HEK293 (cell line): Measurements from ENCODE around the gene RBMS3.

Source experiments
- CTCF ChIA-PET: fragments of 350-600 bp; formaldehyde crosslinking; extraction: SDS; loops from one replicate; lab custom pipeline; 2021; ENCODE audit warnings: antibody characterized with exemption; lab: Yijun Ruan, JAX
- POLR2A ChIA-PET: fragments of 300-600 bp; formaldehyde crosslinking; extraction: SDS; loops from one replicate; lab custom pipeline; 2020; ENCODE audit warnings: antibody characterized with exemption, inconsistent platforms; lab: Yijun Ruan, JAX
- H3K27ac ChIP-seq: fragments of 200-500 bp; sonication (Bioruptor generic); 2 replicates; pipeline ENCODE4 v1.5.1; 2014; ENCODE audit warnings: low read depth, low read length, control low read depth, inconsistent platforms; ENCODE audit errors: extremely low read depth
- H3K36me3 ChIP-seq, 2 experiments: fragments of 200-500 bp in 1 of 2; sonication (Bioruptor generic) in 1 of 2; 1 replicate in 1 of 2; 2 replicates in 1 of 2; pipeline ENCODE4 v1.5.1; 2014 to 2017; ENCODE audit warnings: inconsistent platforms in 2 of 2, low read length in 2 of 2; ENCODE audit not compliant: control insufficient read depth in 2 of 2, insufficient read depth in 1 of 2
- H3K4me1 ChIP-seq: fragments of 200-500 bp; sonication (Bioruptor generic); 2 replicates; pipeline ENCODE4 v1.5.1; 2014; ENCODE audit warnings: mild to moderate bottlenecking, low read length, inconsistent platforms; ENCODE audit not compliant: control insufficient read depth, insufficient read depth
- H3K4me3 ChIP-seq: 2 replicates; pipeline ENCODE4 v1.5.1; 2011; ENCODE audit warnings: low read depth, mild to moderate bottlenecking, control low read depth, low read length, moderate library complexity
- H3K9me3 ChIP-seq: fragments of 200-500 bp; sonication (Bioruptor generic); 2 replicates; pipeline ENCODE4 v1.5.1; 2014; ENCODE audit warnings: low read depth, low read length, inconsistent platforms; ENCODE audit not compliant: control insufficient read depth, insufficient read depth
- KLF1 ChIP-seq: fragments of 450-650 bp; formaldehyde crosslinking; IDR thresholded peaks from 2 replicates; pipeline ENCODE4 v1.5.1; 2016; ENCODE audit warnings: missing biosample characterization, missing genetic modification characterization
- PRDM10 ChIP-seq: fragments of 450-650 bp; formaldehyde crosslinking; IDR thresholded peaks from 2 replicates; pipeline ENCODE4 v1.5.1; 2016; ENCODE audit warnings: missing biosample characterization, missing genetic modification characterization
- PRDM6 ChIP-seq: fragments of 450-650 bp; formaldehyde crosslinking; IDR thresholded peaks from 2 replicates; pipeline ENCODE4 v1.5.1; 2017; ENCODE audit warnings: missing biosample characterization, missing genetic modification characterization
- SETDB1 ChIP-seq: IDR thresholded peaks from one replicate; pipeline ENCODE4 v1.6.1; 2017; ENCODE audit warnings: mild to moderate bottlenecking, low read length, moderate library complexity, mixed read lengths; ENCODE audit not compliant: insufficient read length
- TRIM28 ChIP-seq: IDR thresholded peaks from 2 replicates; pipeline ENCODE4 v1.6.1; 2011; ENCODE audit warnings: low read length, control low read depth, borderline replicate concordance
- ZNF18 ChIP-seq: fragments of 450-650 bp; formaldehyde crosslinking; IDR thresholded peaks from 2 replicates; pipeline ENCODE4 v1.5.1; 2016; ENCODE audit warnings: missing biosample characterization, missing genetic modification characterization
- ZNF214 ChIP-seq: fragments of 450-650 bp; formaldehyde crosslinking; IDR thresholded peaks from 2 replicates; pipeline ENCODE4 v1.5.1; 2017; ENCODE audit warnings: missing biosample characterization, mild to moderate bottlenecking, missing genetic modification characterization, borderline replicate concordance
- ZNF362 ChIP-seq: fragments of 450-650 bp; formaldehyde crosslinking; IDR thresholded peaks from 2 replicates; pipeline ENCODE4 v1.5.1; 2016; ENCODE audit warnings: missing biosample characterization, missing genetic modification characterization
- ZNF530 ChIP-seq: fragments of 450-650 bp; formaldehyde crosslinking; IDR thresholded peaks from 2 replicates; pipeline ENCODE4 v1.5.1; 2016; ENCODE audit warnings: low read depth, missing biosample characterization, missing genetic modification characterization
- ZNF792 ChIP-seq: fragments of 450-650 bp; formaldehyde crosslinking; IDR thresholded peaks from 2 replicates; pipeline ENCODE4 v1.5.1; 2016; ENCODE audit warnings: missing biosample characterization, missing genetic modification characterization
- ZSCAN23 ChIP-seq: fragments of 450-650 bp; formaldehyde crosslinking; IDR thresholded peaks from 2 replicates; pipeline ENCODE4 v1.5.1; 2016; ENCODE audit warnings: missing biosample characterization, missing genetic modification characterization
- TF ChIP-seq, protein P1 (sequence below): fragments of 450-650 bp; formaldehyde crosslinking; IDR thresholded peaks from 2 replicates; pipeline ENCODE4 v1.5.1; 2016; ENCODE audit warnings: missing biosample characterization, missing genetic modification characterization
- TF ChIP-seq, protein P2 (sequence below): fragments of 450-650 bp; formaldehyde crosslinking; IDR thresholded peaks from 2 replicates; pipeline ENCODE4 v1.5.1; 2016; ENCODE audit warnings: missing biosample characterization, missing genetic modification characterization

The RBMS3 gene

DNA sequence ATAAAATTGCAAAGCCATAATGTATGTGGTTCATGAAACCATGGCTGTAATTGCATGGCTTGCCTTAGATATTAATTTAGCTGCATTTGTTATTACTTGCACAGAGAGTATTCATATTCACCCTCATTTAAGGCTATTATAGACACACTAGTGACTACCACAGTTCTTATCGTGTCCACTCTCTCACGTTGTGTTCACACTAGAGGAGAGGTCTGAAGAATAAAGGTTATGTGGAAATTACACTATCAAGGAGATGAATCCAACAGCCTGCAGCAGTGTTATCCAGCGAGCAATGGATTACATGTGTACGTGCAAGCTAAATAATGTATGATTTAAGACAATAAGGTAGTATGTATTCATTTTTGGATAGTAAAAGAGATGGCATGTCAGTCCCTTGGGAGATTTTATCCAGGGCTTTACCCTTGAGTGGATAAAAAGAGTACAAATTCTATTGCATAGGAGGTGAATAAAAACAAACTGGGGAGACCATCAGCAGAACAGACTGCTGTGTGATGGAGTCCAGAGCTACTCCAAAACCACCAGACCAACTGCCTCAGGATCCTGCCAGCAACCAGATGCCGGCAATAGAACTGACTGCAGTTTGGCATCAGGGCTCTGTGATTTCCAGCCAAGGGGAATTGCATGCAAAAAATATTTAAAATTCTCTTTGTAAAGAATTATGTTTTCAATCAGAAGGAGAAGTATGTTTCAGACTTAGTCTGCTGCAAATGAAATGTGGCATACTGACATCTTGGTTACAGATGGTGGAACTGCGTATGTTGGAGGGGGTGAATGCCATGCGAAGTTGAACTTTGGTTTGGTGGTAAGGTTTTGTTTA, 146.6 kb downstream of the RBMS3 start:
- POLR2A ChIA-PET = no interaction called here
- no peaks in the 10 kb centered on the region for H3K36me3 ChIP-seq
- CTCF ChIA-PET = no interaction called here
- H3K4me1 ChIP-seq = no peaks in the 10 kb centered on the region
- H3K27ac ChIP-seq = no peak overlapping the region
- H3K9me3 ChIP-seq = no peaks in the 10 kb centered on the region
- H3K4me3 ChIP-seq = no peak overlapping the region
- TF ChIP-seq PRDM10 (tag by site-specific recombination) (no peak), TRIM28 (no peak), ZNF18 (tag by site-specific recombination) (no peak), KLF1 (tag by site-specific recombination) (no peak), ZNF362 (no peak), SETDB1 (no peak), ZNF792 (tag by site-specific recombination) (no peak), ZSCAN23 (tag by site-specific recombination) (no peak), PRDM6 (no peak), ZNF530 (tag by site-specific recombination) (no peak), ZNF214 (tag by site-specific recombination) (no peak)
- TF ChIP-seq, protein P1, sequence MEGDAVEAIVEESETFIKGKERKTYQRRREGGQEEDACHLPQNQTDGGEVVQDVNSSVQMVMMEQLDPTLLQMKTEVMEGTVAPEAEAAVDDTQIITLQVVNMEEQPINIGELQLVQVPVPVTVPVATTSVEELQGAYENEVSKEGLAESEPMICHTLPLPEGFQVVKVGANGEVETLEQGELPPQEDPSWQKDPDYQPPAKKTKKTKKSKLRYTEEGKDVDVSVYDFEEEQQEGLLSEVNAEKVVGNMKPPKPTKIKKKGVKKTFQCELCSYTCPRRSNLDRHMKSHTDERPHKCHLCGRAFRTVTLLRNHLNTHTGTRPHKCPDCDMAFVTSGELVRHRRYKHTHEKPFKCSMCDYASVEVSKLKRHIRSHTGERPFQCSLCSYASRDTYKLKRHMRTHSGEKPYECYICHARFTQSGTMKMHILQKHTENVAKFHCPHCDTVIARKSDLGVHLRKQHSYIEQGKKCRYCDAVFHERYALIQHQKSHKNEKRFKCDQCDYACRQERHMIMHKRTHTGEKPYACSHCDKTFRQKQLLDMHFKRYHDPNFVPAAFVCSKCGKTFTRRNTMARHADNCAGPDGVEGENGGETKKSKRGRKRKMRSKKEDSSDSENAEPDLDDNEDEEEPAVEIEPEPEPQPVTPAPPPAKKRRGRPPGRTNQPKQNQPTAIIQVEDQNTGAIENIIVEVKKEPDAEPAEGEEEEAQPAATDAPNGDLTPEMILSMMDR = no peak
- TF ChIP-seq, protein P2, sequence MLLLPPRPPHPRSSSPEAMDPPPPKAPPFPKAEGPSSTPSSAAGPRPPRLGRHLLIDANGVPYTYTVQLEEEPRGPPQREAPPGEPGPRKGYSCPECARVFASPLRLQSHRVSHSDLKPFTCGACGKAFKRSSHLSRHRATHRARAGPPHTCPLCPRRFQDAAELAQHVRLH (tag by site-specific recombination) = no peak
